H1 (cell line): ENCODE measurements around the gene TTC8. TPM values are rescaled to one million over a fixed set of nuclear protein-coding genes. Genes with fewer than 3 reads are reported as not detected.

Experiments used
- BCL11A ChIP-seq, 2 experiments: IDR thresholded peaks; one replicate each; pipeline ENCODE4 v1.6.1; 2011; ENCODE audit warnings: low read depth in 2 of 2, low read length in 2 of 2, mild to moderate bottlenecking in 2 of 2
- CBX5 ChIP-seq: fragments of 300-800, 300-1000 bp; sonication (generic); IDR thresholded peaks from 2 replicates; pipeline ENCODE4 v1.7.1; 2016; ENCODE audit warnings: antibody characterized with exemption, low read length, low read depth
- HDAC2 ChIP-seq, 2 experiments: fragments of 300-600 bp in 1 of 2; sonication (generic) in 1 of 2; IDR thresholded peaks; 2 replicates each; pipeline ENCODE4 v1.6.1; 2011 to 2012; ENCODE audit warnings: low read depth in 2 of 2, low read length in 2 of 2, mild to moderate bottlenecking in 2 of 2, moderate library complexity in 2 of 2, borderline replicate concordance in 1 of 2, inconsistent platforms in 1 of 2
- MAFK ChIP-seq: IDR thresholded peaks from 2 replicates; pipeline ENCODE4 v1.6.1; 2012; ENCODE audit warnings: low read depth, mild to moderate bottlenecking, improper control_type of control experiment, low read length
- RBBP5 ChIP-seq: IDR thresholded peaks from 2 replicates; pipeline ENCODE4 v1.7.1; 2012; ENCODE audit warnings: low read depth, mild to moderate bottlenecking, inconsistent platforms, low read length, moderate library complexity, borderline replicate concordance
- RXRA ChIP-seq: IDR thresholded peaks from 2 replicates; pipeline ENCODE4 v1.6.1; 2011; ENCODE audit warnings: low read depth, mild to moderate bottlenecking, low read length, moderate library complexity; ENCODE audit not compliant: insufficient read depth
- SUZ12 ChIP-seq: fragments of 200-600 bp; sonication (generic); IDR thresholded peaks from 2 replicates; pipeline ENCODE4 v1.6.1; 2012; ENCODE audit warnings: mild to moderate bottlenecking, inconsistent platforms, low read length, moderate library complexity, mixed read lengths
- TAF1 ChIP-seq: IDR thresholded peaks from 2 replicates; pipeline ENCODE4 v1.6.1; 2011; ENCODE audit warnings: mild to moderate bottlenecking, low read depth, low read length
- TCF12 ChIP-seq: IDR thresholded peaks from 2 replicates; pipeline ENCODE4 v1.6.1; 2011; ENCODE audit warnings: low read depth, mild to moderate bottlenecking, low read length
- polyA plus RNA-seq, 7 experiments: library from polyadenylated mRNA; depleted of rRNA in 3 of 7; stranded (reverse) in 5 of 7; unstranded in 2 of 7; fragments of >200 nt in 5 of 7; fragments of 200-250 nt in 2 of 7; gene quantifications; 1 replicate in 5 of 7; 2 replicates in 1 of 7; 4 replicates in 1 of 7; pipeline versions ENCODE4 v1.2.1 to v1.2.3, GENCODE V29; 2011 to 2013; ENCODE audit warnings: missing spikeins in 2 of 7, mixed read lengths in 2 of 7
- total RNA-seq: library from RNA; stranded (reverse); fragmentation: NEBNext Ultra II Directional; extraction: Animal tissue kit (Norgen Biotek cat#: 25700); gene quantifications from 2 replicates; pipeline ENCODE4 v1.2.1, GENCODE V29; 2021

The TTC8 gene
- total and polyA plus RNA-seq, 2 of the 8 experiments (the other 6 are each of a cell fraction or from before 2014, with no cell fraction given), result 13.1 to 13.5 TPM

DNA sequence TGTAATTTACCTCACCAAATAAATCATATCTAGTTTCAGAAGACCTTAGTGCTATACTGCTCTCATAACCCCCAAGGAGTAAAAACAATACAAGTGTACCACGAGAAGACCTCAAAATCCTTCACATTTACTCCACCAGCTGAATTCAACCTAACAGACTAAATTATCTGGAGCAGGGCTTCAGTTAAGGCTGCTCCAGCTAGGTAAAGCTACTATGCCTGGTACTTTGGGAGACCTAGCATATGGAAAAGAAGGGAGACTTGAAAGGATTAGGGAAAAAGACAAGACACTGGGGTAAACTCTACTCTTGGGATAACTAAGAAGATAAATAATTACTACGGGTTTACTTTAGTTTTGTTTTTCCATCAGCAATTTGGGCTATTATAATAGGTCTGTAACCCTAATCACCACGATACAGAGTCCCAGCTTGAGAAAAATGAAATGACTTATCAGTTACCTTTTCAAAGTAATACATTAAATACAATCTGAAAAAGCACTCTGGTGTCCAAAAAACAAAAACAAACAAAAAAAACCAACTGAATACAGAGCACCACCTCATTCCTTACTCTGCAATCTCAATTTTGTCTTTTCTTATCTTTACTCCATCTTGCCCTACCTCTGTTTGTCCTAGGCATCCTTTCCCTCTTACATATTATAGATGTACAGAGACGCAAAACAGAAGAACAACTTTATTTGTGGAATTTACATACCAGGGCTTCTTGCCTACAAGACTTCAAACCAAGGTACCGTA lies 33.8 kb upstream of the TTC8 start (continued):
- TF ChIP-seq SUZ12 (no peak), MAFK (no peak), TAF1 (no peak), HDAC2 (IDR thresholded peaks at IDR 0.05; ENCODE audit: borderline replicate concordance in 1 of 2, low read depth in 2 of 2, low read length in 2 of 2) (no peak), CBX5 (no peak), RXRA (no peak), TCF12 (no peak), BCL11A (IDR thresholded peaks at IDR 0.05; ENCODE audit: low read depth in 2 of 2, low read length in 2 of 2) (no peak), RBBP5 (no peak)
